Urinary bladder (tissue), 4 donors: ENCODE measurements around the gene MBP. TPM values are rescaled to one million over a fixed set of nuclear protein-coding genes. Genes with fewer than 3 reads are reported as not detected.

Experiments
- DNase-seq: peaks from one replicate; pipeline ENCODE4 v3.0.0-alpha.2; 2015; ENCODE audit errors: extremely low spot score
- H3K27ac ChIP-seq: one replicate; pipeline ENCODE4 v1.5.1; 2013; ENCODE audit warnings: low read depth, mild to moderate bottlenecking, moderate library complexity
- H3K36me3 ChIP-seq: one replicate; pipeline ENCODE4 v1.6.1; 2013; ENCODE audit warnings: mild to moderate bottlenecking, moderate library complexity; ENCODE audit not compliant: insufficient read depth
- H3K4me1 ChIP-seq: one replicate; pipeline ENCODE4 v1.6.1; 2013; ENCODE audit warnings: mild to moderate bottlenecking, moderate library complexity; ENCODE audit not compliant: insufficient read depth
- H3K4me3 ChIP-seq: one replicate; pipeline ENCODE4 v1.5.1; 2013; ENCODE audit warnings: low read depth, low read length
- WGBS: extraction: QIAGEN DNeasy Blood & Tissue Kit; methylation state at CpG from one replicate; pipeline ENCODE4 v1.1.7; 2013; 5-methylcytosine and 5-hydroxymethylcytosine counted together
- polyA plus RNA-seq: library from polyadenylated mRNA; stranded (reverse); fragments of 200-250 nt; gene quantifications from one replicate; pipeline ENCODE4 v1.2.3, GENCODE V29; 2013
- total RNA-seq: library from RNA; depleted of rRNA; stranded (reverse); fragments of >200 nt; gene quantifications from one replicate; pipeline ENCODE4 v1.2.3, GENCODE V29; 2014
- donor health status: healthy with polysubstance abuse.
- donor health status: healthy.

MBP gene
- total and polyA plus RNA-seq, 2 donors = 9.6 to 24.4 TPM

DNA sequence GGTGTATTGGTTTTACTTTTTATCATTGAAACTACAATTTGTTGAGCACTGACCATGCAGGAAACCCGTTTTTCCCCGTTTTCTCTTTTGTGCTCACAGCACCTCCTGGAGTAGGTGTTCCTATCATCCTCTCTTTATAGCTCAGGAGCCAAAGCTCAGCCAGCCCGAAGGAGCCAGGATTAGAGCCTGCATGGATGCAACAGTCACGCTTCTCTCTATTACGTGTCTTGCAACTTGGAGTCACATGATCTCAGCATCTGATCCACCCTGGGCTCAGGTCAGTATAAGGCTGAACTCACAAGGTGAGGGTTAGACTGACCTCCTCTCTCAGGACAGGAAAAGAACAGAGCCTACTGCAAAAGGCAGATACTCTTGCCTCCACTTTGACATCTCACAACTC is 150.5 kb downstream of the MBP start:
- 82% methylated on average over 5 of the region's 5 CpGs for WGBS

GRCh38 chr18:76981396-76981968 is 151.1 kb downstream of the MBP start:
- 61% methylated on average over 13 of the region's 13 CpGs for WGBS
- H3K36me3 ChIP-seq = no peaks in the 10 kb centered on the region
- no peak overlapping the region for H3K4me3 ChIP-seq
- H3K4me1 ChIP-seq = no peaks in the 10 kb centered on the region
- no peak for DNase-seq
- H3K27ac ChIP-seq = no peak overlapping the region

More for the DNA sequence above, 150.5 kb downstream of the MBP start:
- no peak overlapping the region for H3K4me3 ChIP-seq
- H3K36me3 ChIP-seq = no peaks in the 10 kb centered on the region
- no peak for DNase-seq
- H3K4me1 ChIP-seq = no peaks in the 10 kb centered on the region
- no peak overlapping the region for H3K27ac ChIP-seq

DNA sequence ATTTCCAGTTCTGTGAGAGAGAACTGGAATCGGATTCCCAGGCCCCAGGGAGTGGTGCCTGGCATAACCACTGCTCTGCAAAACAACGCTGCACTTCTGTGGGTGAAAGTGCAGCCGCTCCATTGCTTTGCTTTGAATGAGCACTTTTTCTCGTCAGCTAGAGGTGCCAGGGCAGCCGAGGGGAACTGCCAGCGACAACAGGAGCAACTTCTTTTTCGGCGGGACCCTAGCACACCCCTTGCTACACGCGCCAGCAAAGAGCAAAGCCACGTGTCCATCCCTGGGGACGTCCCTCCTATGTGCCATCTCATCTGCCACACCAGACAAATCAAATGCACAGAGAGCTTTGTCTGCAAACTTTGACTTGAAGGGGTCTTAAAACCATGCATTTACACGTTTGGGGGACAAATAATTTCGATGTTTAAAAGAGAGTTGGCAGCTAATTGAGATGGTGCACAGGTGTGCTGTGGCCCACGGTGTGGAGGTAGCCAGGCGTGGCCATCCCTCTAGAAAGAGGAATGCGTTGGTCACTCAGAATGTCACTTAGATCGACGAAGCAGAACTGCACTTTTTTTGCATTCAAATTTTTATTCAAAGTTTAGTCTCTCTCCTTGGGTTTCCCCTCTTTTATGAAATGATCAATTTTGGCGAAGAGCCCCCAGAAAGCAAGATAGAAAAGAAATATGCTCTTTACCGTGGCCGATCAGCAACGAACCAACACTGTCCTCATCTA is 151.8 kb downstream of the MBP start:
- H3K4me3 ChIP-seq = no peak overlapping the region
- DNase-seq = no peak
- WGBS = 81% methylated on average over 23 of the region's 23 CpGs
- no peak overlapping the region for H3K27ac ChIP-seq
- H3K36me3 ChIP-seq = no peaks in the 10 kb centered on the region
- H3K4me1 ChIP-seq = no peaks in the 10 kb centered on the region

DNA sequence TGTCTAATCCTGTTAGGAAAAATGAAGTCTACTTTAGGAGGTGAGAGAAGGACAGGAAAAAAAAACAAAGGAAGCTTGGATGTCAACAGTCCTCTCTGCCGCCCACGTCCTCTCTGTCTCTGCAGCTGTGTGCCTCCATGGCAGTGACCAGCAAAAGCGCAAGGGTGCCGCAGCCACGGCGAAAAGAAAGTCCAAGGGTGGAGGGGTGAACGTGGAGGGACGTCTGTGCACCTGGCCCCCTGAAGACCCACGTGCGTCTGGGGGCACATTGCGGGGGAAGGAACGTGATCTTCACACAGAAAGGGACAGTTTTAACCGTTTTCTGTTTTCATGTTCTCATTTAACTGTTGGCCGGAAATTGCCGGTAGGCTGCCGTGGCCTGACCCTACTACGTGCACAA is 152.7 kb downstream of the MBP start:
- H3K36me3 ChIP-seq = no peaks in the 10 kb centered on the region
- no peak for DNase-seq
- no peaks in the 10 kb centered on the region for H3K4me1 ChIP-seq
- no peak overlapping the region for H3K4me3 ChIP-seq
- H3K27ac ChIP-seq = no peak overlapping the region
- 86% methylated on average over 17 of the region's 17 CpGs for WGBS

DNA sequence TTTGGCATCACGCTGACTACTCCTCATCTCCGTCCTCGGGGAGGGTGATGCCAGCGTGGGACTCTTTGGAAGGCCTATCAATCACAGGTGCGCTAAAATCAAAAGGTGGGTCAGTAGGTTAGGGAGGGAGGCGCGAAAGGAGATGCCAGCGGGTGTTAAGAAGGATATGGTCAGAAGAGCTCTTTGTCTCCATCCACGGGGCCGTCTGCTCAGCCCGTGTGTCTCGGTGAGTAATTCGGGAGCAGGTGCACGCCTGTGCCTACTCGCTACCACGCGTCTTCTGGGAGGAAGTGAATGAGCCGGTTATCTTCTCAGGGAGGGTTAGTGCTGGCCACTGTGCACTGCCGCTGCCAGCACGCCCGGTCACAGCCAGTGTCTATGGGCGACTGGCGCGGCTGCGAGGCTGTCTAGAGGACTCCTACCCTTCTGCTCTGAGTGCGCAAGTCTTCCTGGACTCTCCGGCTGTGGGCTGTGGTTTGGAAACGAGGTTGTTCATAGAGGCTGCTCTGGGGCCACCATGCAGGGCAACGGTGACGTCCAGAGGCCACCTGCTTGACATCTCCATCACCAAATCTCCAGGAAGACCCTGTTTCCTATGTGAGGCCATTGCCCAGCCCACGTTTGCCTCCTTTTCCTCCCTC is 153.4 kb downstream of the MBP start:
- H3K4me3 ChIP-seq = no peak overlapping the region
- no peak for DNase-seq
- WGBS = 95% methylated on average over 31 of the region's 31 CpGs
- no peak overlapping the region for H3K27ac ChIP-seq
- no peaks in the 10 kb centered on the region for H3K4me1 ChIP-seq
- no peaks in the 10 kb centered on the region for H3K36me3 ChIP-seq

DNA sequence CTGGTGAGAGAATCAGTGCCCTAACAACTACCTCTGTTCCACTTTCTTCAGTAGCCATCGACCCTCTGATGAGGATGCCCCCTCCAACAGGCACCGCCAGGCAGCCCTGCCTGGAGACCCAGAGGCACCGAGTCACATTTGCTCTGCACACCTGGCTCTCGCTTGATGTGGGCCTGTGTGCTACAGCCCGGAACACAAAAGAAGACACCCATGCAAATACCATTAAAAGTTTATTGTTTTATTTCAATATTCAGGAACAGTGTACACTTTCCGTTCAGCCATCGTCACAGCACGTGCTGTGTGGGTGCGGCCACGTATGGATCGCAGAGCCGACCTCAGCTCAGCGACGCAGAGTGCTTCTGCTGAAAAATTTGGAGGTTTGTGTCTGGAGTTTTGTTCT is 154.0 kb downstream of the MBP start:
- no peak for DNase-seq
- H3K4me3 ChIP-seq = no peak overlapping the region
- 95% methylated on average over 14 of the region's 14 CpGs for WGBS
- H3K36me3 ChIP-seq = peaks cover 1% of the 10 kb centered on the region
- no peak overlapping the region for H3K27ac ChIP-seq
- no peaks in the 10 kb centered on the region for H3K4me1 ChIP-seq

- DNase-seq = no peak
- WGBS = 66% methylated on average over 11 of the region's 11 CpGs
- peaks cover 3% of the 10 kb centered on the region for H3K36me3 ChIP-seq
- H3K27ac ChIP-seq = no peak overlapping the region
- H3K4me1 ChIP-seq = no peaks in the 10 kb centered on the region
- H3K4me3 ChIP-seq = no peak overlapping the region
Measured at GRCh38 chr18:76977684-76978232, 154.8 kb downstream of the MBP start.

GRCh38 chr18:76977108-76977621 is 155.4 kb downstream of the MBP start:
- 80% methylated on average over 14 of the region's 14 CpGs for WGBS
- H3K27ac ChIP-seq = no peak overlapping the region
- peaks cover 3% of the 10 kb centered on the region for H3K36me3 ChIP-seq
- no peaks in the 10 kb centered on the region for H3K4me1 ChIP-seq
- no peak for DNase-seq
- H3K4me3 ChIP-seq = no peak overlapping the region

GRCh38 chr18:76975577-76976110 is 156.9 kb downstream of the MBP start:
- Histone ChIP-seq H3K27ac (no peak overlapping the region), H3K4me3 (no peak overlapping the region), H3K4me1 (no peaks in the 10 kb centered on the region), H3K36me3 (peaks cover 3% of the 10 kb centered on the region)
- no peak for DNase-seq
- WGBS = 83% methylated on average over 14 of the region's 14 CpGs

DNA sequence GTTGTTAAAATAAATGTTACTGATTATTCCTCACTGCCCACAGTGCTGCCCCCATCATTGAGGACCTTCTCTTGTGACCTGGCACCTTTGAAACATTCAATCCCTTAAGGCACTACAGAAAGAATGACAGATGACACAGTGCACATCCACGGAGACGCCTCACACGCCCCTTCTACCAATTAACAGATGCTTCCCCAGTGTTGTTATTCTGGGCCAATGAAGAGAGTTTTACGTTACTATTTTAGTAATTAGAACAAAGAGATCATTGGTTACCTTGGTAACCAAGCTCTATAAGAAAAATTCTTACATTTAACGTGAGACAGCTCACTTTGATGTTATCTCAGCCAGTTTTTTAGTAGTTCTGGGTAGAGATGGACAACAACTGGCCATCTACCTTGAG is 158.2 kb downstream of the MBP start:
- 88% methylated on average over 5 of the region's 5 CpGs for WGBS
- Histone ChIP-seq H3K27ac (no peak overlapping the region), H3K36me3 (peaks cover 3% of the 10 kb centered on the region), H3K4me3 (no peak overlapping the region), H3K4me1 (no peaks in the 10 kb centered on the region)
- DNase-seq = no peak

GRCh38 chr18:76973520-76974266 is 158.9 kb downstream of the MBP start:
- 94% methylated on average over 20 of the region's 20 CpGs for whole genome bisulfite sequencing
- Histone ChIP-seq H3K4me3 (no peak overlapping the region), H3K36me3 (peaks cover 3% of the 10 kb centered on the region), H3K4me1 (no peaks in the 10 kb centered on the region), H3K27ac (no peak overlapping the region)
- DNase-seq = no peak

- no peaks in the 10 kb centered on the region for H3K4me1 ChIP-seq
- no peak for DNase-seq
- no peak overlapping the region for H3K4me3 ChIP-seq
- H3K27ac ChIP-seq = no peak overlapping the region
- 57% methylated on average over 13 of the region's 13 CpGs for WGBS
- H3K36me3 ChIP-seq = peaks cover 4% of the 10 kb centered on the region
Measured at GRCh38 chr18:76972846-76973519, 159.6 kb downstream of the MBP start.

DNA sequence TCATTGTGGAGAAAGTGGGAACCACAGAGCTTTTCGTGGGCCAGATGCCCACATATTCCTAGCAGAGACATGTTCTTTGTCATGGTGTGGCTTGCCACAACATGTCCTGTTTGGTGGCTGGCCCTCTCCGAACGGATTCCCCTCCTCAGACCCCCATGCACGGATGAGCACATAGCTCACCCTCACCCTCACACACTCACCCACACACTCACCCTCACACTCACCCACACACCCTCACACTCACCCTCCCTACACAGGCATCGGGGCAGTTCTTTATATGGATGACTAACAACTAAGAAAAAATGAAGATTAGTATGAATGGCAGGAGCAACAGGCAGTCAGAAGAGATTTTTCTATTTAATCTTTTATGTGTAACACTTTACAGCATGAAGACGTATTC is 160.3 kb downstream of the MBP start:
- DNase-seq = no peak
- WGBS = 81% methylated on average over 6 of the region's 6 CpGs
- H3K27ac ChIP-seq = no peak overlapping the region

More for the DNA sequence above, 160.3 kb downstream of the MBP start:
- Histone ChIP-seq H3K4me1 (no peaks in the 10 kb centered on the region), H3K36me3 (peaks cover 4% of the 10 kb centered on the region), H3K4me3 (no peak overlapping the region)
